ENCODE measurements around the gene KIFBP. TPM values are rescaled to one million over a fixed set of nuclear protein-coding genes. Genes with fewer than 3 reads are reported as not detected.

The KIFBP gene
- total and polyA plus RNA-seq, 9 of the 15 experiments (the other 6 are each of a cell fraction or from before 2014, with no cell fraction given) = 5.6 to 23.2 (median 14.8) TPM

DNA sequence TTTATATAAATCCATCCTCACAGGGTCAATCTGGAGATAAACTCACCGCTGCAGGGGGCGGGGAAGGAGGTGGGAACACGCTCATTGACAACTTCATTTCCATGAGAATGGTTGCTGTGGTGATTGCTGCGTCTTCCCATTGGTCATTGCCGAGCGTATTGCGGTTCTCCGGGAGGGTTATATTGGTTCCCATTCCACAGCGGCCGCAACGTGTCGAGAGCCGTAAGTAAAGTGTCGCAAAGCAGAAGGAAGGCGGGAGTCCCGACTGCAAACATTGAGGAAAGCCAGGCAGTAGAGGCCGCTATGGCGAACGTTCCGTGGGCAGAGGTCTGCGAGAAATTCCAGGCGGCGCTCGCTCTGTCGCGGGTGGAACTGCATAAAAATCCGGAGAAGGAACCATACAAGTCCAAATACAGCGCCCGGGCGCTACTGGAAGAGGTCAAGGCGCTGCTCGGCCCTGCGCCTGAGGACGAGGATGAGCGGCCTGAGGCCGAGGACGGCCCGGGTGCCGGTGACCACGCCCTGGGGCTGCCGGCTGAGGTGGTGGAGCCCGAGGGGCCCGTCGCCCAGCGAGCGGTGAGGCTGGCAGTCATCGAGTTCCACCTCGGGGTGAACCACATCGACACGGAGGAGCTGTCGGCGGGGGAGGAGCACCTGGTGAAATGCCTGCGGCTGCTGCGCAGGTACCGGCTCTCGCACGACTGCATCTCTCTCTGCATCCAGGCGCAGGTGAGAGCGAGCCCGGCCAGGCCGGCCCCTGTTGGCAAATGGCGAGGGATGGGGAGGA lies at the start of gene KIFBP (continued):
- TF ChIP-seq ZNF79 (CRISPR knock-in tag; IDR thresholded peaks at IDR 0.05; ENCODE audit: low read depth) (no peak), ZNF408 (CRISPR knock-in tag; IDR thresholded peaks at IDR 0.05; ENCODE audit: low read depth) (no peak), NR2C2 (CRISPR knock-in tag; IDR thresholded peaks at IDR 0.05) (no peak), NR2C2 (tag; IDR thresholded peaks at IDR 0.05) (0 out of 2 replicates have a peak, but pooled peaks have one; percentile 60), ZC3H4 (CRISPR knock-in tag; IDR thresholded peaks at IDR 0.05; ENCODE audit: borderline replicate concordance) (no peak), KAT8 (IDR thresholded peaks at IDR 0.05; ENCODE audit: low read depth) (no peak), RNF2 (IDR thresholded peaks at IDR 0.05) (no peak), DDX20 (tag; IDR thresholded peaks at IDR 0.05; ENCODE audit: low read depth) (no peak), RAD21 (CRISPR knock-in tag; conservative IDR thresholded peaks at IDR 0.05 in 1 of 2, IDR thresholded peaks at IDR 0.05 in 1 of 2) (peak; percentile 47 to 65; a peak in 3 of 4 replicates), U2AF2 (optimal IDR thresholded peaks at IDR 0.05; ENCODE audit: low read depth, low read length) (no peak), ZNF347 (CRISPR knock-in tag; IDR thresholded peaks at IDR 0.05; ENCODE audit: low read depth) (no peak), TCF7L2 (IDR thresholded peaks at IDR 0.05; ENCODE audit: low read depth, low read length) (no peak), POU5F1 (IDR thresholded peaks at IDR 0.05; ENCODE audit: borderline replicate concordance, low read depth, low read length, partially characterized antibody) (no peak)
- TF ChIP-seq, protein P1, sequence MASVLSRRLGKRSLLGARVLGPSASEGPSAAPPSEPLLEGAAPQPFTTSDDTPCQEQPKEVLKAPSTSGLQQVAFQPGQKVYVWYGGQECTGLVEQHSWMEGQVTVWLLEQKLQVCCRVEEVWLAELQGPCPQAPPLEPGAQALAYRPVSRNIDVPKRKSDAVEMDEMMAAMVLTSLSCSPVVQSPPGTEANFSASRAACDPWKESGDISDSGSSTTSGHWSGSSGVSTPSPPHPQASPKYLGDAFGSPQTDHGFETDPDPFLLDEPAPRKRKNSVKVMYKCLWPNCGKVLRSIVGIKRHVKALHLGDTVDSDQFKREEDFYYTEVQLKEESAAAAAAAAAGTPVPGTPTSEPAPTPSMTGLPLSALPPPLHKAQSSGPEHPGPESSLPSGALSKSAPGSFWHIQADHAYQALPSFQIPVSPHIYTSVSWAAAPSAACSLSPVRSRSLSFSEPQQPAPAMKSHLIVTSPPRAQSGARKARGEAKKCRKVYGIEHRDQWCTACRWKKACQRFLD (CRISPR knock-in tag; IDR thresholded peaks at IDR 0.05) = no peak
- TF ChIP-seq, protein P2, sequence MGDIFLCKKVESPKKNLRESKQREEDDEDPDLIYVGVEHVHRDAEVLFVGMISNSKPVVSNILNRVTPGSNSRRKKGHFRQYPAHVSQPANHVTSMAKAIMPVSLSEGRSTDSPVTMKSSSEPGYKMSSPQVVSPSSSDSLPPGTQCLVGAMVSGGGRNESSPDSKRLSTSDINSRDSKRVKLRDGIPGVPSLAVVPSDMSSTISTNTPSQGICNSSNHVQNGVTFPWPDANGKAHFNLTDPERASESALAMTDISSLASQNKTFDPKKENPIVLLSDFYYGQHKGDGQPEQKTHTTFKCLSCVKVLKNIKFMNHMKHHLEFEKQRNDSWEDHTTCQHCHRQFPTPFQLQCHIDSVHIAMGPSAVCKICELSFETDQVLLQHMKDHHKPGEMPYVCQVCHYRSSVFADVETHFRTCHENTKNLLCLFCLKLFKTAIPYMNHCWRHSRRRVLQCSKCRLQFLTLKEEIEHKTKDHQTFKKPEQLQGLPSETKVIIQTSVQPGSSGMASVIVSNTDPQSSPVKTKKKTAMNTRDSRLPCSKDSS (IDR thresholded peaks at IDR 0.05; ENCODE audit: low read depth, partially characterized antibody) = no peak
- TF ChIP-seq, protein P3, sequence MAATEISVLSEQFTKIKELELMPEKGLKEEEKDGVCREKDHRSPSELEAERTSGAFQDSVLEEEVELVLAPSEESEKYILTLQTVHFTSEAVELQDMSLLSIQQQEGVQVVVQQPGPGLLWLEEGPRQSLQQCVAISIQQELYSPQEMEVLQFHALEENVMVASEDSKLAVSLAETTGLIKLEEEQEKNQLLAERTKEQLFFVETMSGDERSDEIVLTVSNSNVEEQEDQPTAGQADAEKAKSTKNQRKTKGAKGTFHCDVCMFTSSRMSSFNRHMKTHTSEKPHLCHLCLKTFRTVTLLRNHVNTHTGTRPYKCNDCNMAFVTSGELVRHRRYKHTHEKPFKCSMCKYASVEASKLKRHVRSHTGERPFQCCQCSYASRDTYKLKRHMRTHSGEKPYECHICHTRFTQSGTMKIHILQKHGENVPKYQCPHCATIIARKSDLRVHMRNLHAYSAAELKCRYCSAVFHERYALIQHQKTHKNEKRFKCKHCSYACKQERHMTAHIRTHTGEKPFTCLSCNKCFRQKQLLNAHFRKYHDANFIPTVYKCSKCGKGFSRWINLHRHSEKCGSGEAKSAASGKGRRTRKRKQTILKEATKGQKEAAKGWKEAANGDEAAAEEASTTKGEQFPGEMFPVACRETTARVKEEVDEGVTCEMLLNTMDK (IDR thresholded peaks at IDR 0.05; ENCODE audit: borderline replicate concordance, insufficient read depth, low read depth, low read length, poor library complexity, severe bottlenecking) = peak; percentile 31
- TF ChIP-seq, protein P4, sequence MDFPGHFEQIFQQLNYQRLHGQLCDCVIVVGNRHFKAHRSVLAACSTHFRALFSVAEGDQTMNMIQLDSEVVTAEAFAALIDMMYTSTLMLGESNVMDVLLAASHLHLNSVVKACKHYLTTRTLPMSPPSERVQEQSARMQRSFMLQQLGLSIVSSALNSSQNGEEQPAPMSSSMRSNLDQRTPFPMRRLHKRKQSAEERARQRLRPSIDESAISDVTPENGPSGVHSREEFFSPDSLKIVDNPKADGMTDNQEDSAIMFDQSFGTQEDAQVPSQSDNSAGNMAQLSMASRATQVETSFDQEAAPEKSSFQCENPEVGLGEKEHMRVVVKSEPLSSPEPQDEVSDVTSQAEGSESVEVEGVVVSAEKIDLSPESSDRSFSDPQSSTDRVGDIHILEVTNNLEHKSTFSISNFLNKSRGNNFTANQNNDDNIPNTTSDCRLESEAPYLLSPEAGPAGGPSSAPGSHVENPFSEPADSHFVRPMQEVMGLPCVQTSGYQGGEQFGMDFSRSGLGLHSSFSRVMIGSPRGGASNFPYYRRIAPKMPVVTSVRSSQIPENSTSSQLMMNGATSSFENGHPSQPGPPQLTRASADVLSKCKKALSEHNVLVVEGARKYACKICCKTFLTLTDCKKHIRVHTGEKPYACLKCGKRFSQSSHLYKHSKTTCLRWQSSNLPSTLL (IDR thresholded peaks at IDR 0.05) = no peak
- TF ChIP-seq, protein P5, sequence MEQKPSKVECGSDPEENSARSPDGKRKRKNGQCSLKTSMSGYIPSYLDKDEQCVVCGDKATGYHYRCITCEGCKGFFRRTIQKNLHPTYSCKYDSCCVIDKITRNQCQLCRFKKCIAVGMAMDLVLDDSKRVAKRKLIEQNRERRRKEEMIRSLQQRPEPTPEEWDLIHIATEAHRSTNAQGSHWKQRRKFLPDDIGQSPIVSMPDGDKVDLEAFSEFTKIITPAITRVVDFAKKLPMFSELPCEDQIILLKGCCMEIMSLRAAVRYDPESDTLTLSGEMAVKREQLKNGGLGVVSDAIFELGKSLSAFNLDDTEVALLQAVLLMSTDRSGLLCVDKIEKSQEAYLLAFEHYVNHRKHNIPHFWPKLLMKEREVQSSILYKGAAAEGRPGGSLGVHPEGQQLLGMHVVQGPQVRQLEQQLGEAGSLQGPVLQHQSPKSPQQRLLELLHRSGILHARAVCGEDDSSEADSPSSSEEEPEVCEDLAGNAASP (IDR thresholded peaks at IDR 0.05) = no peak

All from K562 (cell line).